ENCODE results near the gene RASSF6. TPM values are rescaled to one million over a fixed set of nuclear protein-coding genes. Genes with fewer than 3 reads are reported as not detected.
"Not testable (repeated sequence)": the region's sequence is repeated elsewhere in the genome, so short reads cannot be mapped to it uniquely, and the experiment has no call there.

RASSF6 gene
- total RNA-seq, 2 donors from 2014 or later: 1.2 to 3.9 TPM

GRCh38 chr4:73575660-73576059, 44.6 kb downstream of the RASSF6 start:
- Histone ChIP-seq H3K27ac (ENCODE audit: low read depth, low read length) (no peak overlapping the region), H3K36me3 (ENCODE audit: control insufficient read depth, insufficient read depth, low read length) (no peaks in the 10 kb centered on the region), H3K9ac (ENCODE audit: extremely low read depth, low read length, poor library complexity, severe bottlenecking) (no peak overlapping the region), H3K4me1 (ENCODE audit: control insufficient read depth, insufficient read depth, low read length) (no peaks in the 10 kb centered on the region), H3K27me3 (ENCODE audit: control insufficient read depth, insufficient read depth, low read length, poor library complexity, severe bottlenecking) (no peaks in the 10 kb centered on the region), H3K9me3 (ENCODE audit: control insufficient read depth, low read length) (peaks cover 5% of the 10 kb centered on the region), H3K4me3 (ENCODE audit: low read length) (no peak overlapping the region)
- H3K27me3 Mint-ChIP-seq (ENCODE audit: insufficient read depth): no peaks in the 10 kb centered on the region
- H3K4me1 Mint-ChIP-seq: peaks cover 4% of the 10 kb centered on the region
- no peaks in the 10 kb centered on the region for H3K36me3 Mint-ChIP-seq (ENCODE audit: low read depth)
- no peaks in the 10 kb centered on the region for H3K9me3 Mint-ChIP-seq
- no peak overlapping the region for H3K4me3 Mint-ChIP-seq
- H3K27ac Mint-ChIP-seq: no peak overlapping the region
- TF ChIP-seq CTCF (conservative IDR thresholded peaks at IDR 0.05): no peak
- no peak for DNase-seq

- H3K4me1 ChIP-seq (ENCODE audit: control insufficient read depth, insufficient read depth, low read length): no peaks in the 10 kb centered on the region
- WGBS, 2 experiments (ENCODE audit: insufficient coverage in 1 of 2, insufficient read length in 1 of 2): 40 to 68% methylated on average over 2 to 8 of the region's 8 CpGs
- no peak overlapping the region for H3K4me3 Mint-ChIP-seq
- no peak overlapping the region for H3K27ac Mint-ChIP-seq
- H3K27ac ChIP-seq (ENCODE audit: low read depth, low read length): no peak overlapping the region
- no peaks in the 10 kb centered on the region for H3K27me3 ChIP-seq (ENCODE audit: control insufficient read depth, insufficient read depth, low read length, poor library complexity, severe bottlenecking)
- H3K27me3 Mint-ChIP-seq (ENCODE audit: insufficient read depth): no peaks in the 10 kb centered on the region
- no peak overlapping the region for H3K4me3 ChIP-seq (ENCODE audit: low read length)
- no peak overlapping the region for H3K9ac ChIP-seq (ENCODE audit: extremely low read depth, low read length, poor library complexity, severe bottlenecking)
- H3K9me3 ChIP-seq (ENCODE audit: control insufficient read depth, low read length): peaks cover 5% of the 10 kb centered on the region
- no peaks in the 10 kb centered on the region for H3K9me3 Mint-ChIP-seq
- H3K36me3 Mint-ChIP-seq (ENCODE audit: low read depth): no peaks in the 10 kb centered on the region
- no peaks in the 10 kb centered on the region for H3K36me3 ChIP-seq (ENCODE audit: control insufficient read depth, insufficient read depth, low read length)
- DNase-seq: peak; percentile 93
- peak; percentile 97 for TF ChIP-seq CTCF (conservative IDR thresholded peaks at IDR 0.05)
- peaks cover 4% of the 10 kb centered on the region for H3K4me1 Mint-ChIP-seq
Measured at GRCh38 chr4:73573794-73574528, 46.3 kb downstream of the RASSF6 start.

DNA sequence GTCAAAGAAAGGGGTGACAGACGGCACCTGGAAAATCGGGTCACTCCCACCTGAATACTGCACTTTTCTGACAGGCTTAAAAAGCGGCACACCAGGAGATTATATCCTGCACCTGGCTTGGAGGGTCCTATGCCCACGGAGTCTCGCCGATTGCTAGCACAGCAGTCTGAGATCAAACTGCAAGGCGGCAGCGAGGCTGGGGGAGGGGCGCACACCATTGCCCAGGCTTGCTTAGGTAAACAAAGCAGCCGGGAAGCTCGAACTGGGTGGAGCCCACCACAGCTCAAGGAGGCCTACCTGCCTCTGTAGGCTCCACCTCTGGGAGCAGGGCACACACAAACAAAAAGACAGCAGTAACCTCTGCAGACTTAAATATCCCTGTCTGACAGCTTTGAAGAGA, 69.4 kb downstream of the RASSF6 start:
- peaks cover 18% of the 10 kb centered on the region for H3K9me3 Mint-ChIP-seq
- not testable (repeated sequence) for H3K27me3 Mint-ChIP-seq (ENCODE audit: insufficient read depth); H3K27ac ChIP-seq (ENCODE audit: low read depth, low read length); H3K36me3 ChIP-seq (ENCODE audit: control insufficient read depth, insufficient read depth, low read length); H3K27ac Mint-ChIP-seq; DNase-seq; H3K36me3 Mint-ChIP-seq (ENCODE audit: low read depth); H3K9ac ChIP-seq (ENCODE audit: extremely low read depth, low read length, poor library complexity, severe bottlenecking); H3K4me1 ChIP-seq (ENCODE audit: control insufficient read depth, insufficient read depth, low read length); H3K4me3 ChIP-seq (ENCODE audit: low read length); H3K27me3 ChIP-seq (ENCODE audit: control insufficient read depth, insufficient read depth, low read length, poor library complexity, severe bottlenecking); H3K4me3 Mint-ChIP-seq; H3K4me1 Mint-ChIP-seq
- peaks cover 11% of the 10 kb centered on the region for H3K9me3 ChIP-seq (ENCODE audit: control insufficient read depth, low read length)
- 93% methylated on average over 11 of the region's 11 CpGs; no CpG with 5 or more reads in 1 of the 2 experiments for WGBS, 2 experiments (ENCODE audit: insufficient coverage in 1 of 2, insufficient read length in 1 of 2)

- Mint-ChIP-seq H3K4me1 (no peaks in the 10 kb centered on the region), H3K27me3 (ENCODE audit: insufficient read depth) (no peaks in the 10 kb centered on the region), H3K4me3 (no peak overlapping the region), H3K36me3 (ENCODE audit: low read depth) (no peaks in the 10 kb centered on the region), H3K27ac (no peak overlapping the region), H3K9me3 (peaks cover under 1% of the 10 kb centered on the region)
- Histone ChIP-seq H3K27ac (ENCODE audit: low read depth, low read length) (no peak overlapping the region), H3K9me3 (ENCODE audit: control insufficient read depth, low read length) (peaks cover 1% of the 10 kb centered on the region), H3K4me3 (ENCODE audit: low read length) (no peak overlapping the region), H3K9ac (ENCODE audit: extremely low read depth, low read length, poor library complexity, severe bottlenecking) (no peak overlapping the region), H3K4me1 (ENCODE audit: control insufficient read depth, insufficient read depth, low read length) (no peaks in the 10 kb centered on the region), H3K36me3 (ENCODE audit: control insufficient read depth, insufficient read depth, low read length) (no peaks in the 10 kb centered on the region), H3K27me3 (ENCODE audit: control insufficient read depth, insufficient read depth, low read length, poor library complexity, severe bottlenecking) (no peaks in the 10 kb centered on the region)
- TF ChIP-seq CTCF (conservative IDR thresholded peaks at IDR 0.05): no peak
- DNase-seq: no peak
- WGBS, 2 experiments (ENCODE audit: insufficient coverage in 1 of 2, insufficient read length in 1 of 2): 89 to 90% methylated on average over 1 to 2 of the region's 2 CpGs
Measured at GRCh38 chr4:73544620-73545019, 75.6 kb downstream of the RASSF6 start.

Data from endodermal cell (in vitro differentiated cells).